ENCODE results near the gene PXMP2.

GRCh38 chr12:132662901-132663755 is 24.3 kb upstream of the PXMP2 start:
- no peak for TF ChIP-seq GATA3 (IDR thresholded peaks at IDR 0.05; ENCODE audit: low read depth, low read length)
- TF ChIP-seq GATA2 (IDR thresholded peaks at IDR 0.05; ENCODE audit: low read depth, low read length): no peak
